CD4-positive, alpha-beta T cell treated with Interleukin-17A for 4 hours (primary cell): ENCODE measurements around the gene MRPL53.

Experiments
- DNase-seq: peaks from one replicate; pipeline ENCODE4 v3.0.0-alpha.2; 2020; ENCODE audit warnings: mixed read lengths

Gene MRPL53

DNA sequence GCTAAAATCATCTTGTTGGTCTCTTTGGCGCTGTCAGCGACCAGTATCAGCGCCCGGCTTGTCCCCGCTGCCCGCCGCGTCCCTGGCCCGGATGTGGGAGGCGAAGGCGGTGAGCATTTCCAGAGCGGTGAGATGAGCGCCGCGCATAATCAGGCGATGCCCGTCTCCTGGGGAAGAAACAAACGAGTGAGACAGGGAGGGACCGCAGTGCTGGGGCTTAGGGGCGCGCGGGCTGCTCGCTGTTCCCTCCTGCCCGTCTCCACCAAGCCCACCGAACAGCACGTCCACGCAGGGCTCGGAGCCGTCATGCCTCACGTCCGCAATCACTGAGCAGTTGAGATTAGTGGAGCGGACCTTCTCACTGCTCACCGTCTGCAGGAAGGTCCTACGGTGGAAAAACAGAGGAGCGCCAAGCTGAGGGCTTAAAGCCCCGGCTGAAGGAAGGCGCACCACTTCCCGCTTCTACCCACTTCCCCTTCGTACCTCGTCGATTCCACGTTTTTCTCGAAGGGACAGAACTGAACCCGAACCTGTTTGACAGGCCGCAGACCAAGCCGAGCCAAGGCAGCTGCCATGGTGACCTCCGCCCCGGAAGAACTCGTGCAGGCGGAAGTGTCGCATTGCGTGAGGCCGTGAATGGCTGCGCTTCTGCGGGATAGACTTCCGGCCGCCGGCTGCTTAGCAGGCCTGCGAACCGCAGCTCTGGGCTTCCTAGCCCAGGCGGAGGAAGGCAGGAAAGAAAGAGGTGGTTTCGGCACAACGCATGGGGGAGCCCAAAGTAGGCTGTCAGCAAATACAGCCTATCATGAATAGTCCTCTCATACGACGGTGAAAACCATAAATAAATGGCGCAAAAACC, at the start of gene MRPL53:
MRPL53 (minus strand) TSS at position 595 of the 859 bp plus-strand sequence; CDS start at position 575, 20 bp downstream.
- DNase-seq = peak; percentile 97

- DNase-seq = no peak
Observed at GRCh38 chr2:74516650-74517049, 44.2 kb upstream of the MRPL53 start.

DNA sequence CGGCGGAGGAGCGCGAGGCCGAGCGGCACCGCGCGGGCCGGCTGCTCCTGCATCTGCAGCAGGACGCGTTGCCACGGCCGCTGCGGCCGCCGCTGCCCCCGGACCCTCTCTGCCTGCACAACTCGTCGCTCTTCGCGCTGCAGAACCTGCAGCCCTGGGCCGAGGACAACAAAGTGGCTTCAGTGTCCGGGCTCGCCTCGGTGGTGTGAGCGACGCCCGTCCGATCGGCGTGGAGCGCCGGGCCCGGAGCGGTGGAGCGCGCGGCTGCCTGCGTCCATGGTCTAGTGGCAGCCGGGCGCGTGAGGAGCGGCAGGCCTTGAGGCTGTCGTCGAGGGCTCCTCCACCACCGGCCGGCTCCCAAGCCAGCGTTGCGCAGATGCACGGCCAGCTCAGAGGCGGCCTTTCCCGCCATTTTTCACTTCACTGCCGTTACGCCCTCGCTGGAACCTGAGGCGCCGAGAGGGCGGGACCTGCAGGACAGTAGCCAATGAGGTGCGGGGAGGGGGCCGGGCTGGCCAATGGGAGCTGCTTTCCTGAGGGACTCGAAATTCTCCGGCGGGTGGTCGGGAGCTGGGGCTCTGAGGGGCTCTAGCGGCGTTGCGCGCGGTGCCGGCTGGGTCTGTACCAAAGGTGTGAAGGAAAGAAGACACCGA, 43.6 kb upstream of the MRPL53 start:
- peak; percentile 83 for DNase-seq

GRCh38 chr2:74515271-74515980, 42.9 kb upstream of the MRPL53 start:
- DNase-seq = peak; percentile 27

- no peak for DNase-seq
Observed at GRCh38 chr2:74514368-74515270, 42.1 kb upstream of the MRPL53 start, which contains the start of gene TLX2. TSS of gene TLX2 (plus strand) at chr2:74514450. CDS start at chr2:74514807, 357 bp downstream.

GRCh38 chr2:74513605-74514367, 41.3 kb upstream of the MRPL53 start:
- peak; percentile 45 for DNase-seq

GRCh38 chr2:74512744-74513604, 40.5 kb upstream of the MRPL53 start:
- DNase-seq = no peak

DNA sequence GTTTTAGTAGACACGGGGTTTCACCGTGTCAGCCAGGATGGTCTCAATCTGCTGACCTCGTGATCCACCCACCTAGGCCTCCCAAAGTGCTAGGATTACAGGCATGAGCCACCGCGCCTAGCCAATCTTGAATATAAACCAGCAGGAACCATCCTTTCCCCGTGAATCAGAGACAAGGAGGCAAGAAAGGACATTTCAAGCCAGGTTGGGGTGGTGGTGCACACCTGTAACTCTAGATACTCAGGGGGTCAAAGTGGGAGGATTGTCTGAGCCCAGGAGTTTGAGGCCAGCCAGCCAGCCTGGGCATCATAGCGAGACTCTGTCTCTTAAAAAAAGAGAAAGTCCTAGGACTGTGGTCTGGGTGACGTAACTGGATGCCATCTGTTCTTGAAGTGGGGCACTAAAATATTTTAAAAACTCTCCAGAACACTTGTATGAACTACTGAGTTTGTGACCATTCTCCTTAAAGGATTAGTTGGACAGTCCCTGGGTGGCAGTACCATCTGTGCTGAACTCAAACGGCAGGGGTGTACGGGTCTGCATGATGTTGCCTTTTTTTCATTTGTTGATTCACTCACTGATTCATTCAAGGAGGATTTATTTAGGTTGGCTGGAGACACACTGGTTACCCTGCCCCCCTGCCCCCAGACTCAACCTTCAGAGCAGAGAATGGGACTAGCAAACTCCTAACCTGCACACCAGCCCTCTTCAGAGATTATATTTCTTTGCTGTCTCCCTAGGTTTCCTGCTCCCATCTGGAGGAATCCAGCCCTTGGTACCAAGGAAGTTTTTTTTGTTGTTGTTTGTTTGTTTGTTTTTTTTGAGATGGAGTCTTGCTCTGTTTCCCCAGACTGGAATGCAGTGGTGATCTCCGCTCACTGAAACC, 38.9 kb upstream of the MRPL53 start:
- DNase-seq = no peak

GRCh38 chr2:74510272-74510671, 37.8 kb upstream of the MRPL53 start:
- DNase-seq = no peak

GRCh38 chr2:74507926-74508520, 35.5 kb upstream of the MRPL53 start:
- DNase-seq = peak; percentile 32

DNA sequence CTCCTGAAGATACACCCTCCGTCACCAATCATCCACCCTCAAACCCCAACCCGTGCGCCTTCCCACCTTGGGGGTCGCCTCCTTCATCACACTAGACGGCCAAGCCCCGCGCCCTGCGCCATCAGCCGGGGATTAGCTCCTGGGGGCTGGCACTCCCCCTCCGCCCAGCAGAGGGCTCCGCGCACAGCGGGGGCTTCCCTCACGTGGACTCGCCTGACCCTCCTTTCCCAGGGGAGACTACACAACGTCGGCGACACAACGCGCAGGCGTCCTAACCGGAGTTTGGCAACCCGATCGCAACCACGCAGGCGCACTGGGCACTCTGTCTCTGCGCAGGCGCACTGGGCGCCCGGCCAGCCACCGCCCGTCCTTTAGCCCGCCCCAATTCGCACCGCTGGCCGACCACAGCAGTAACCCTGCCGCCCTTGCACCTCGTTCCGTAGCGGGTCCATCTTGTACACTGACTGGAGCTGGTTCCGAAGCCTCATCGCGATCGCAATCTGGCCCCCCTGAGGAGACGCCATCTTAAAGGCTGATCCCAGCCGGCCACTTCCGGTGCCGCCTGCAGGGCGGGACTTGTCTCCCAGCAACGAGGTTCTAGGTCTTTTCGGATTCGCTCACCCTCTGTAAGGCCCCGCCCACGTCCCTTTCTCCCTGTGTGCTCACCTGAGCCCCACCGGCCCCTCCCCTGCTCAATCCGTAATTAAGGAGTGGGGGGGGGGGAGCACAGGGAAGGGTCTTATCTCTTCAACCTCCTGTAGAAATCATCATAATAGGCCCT, 34.9 kb upstream of the MRPL53 start, which contains the start of gene PCGF1:
PCGF1 (minus strand) TSS at position 551 of the 781 bp plus-strand sequence; CDS start at position 524, 27 bp downstream.
- peak; percentile 100 for DNase-seq

- DNase-seq = no peak
Observed at GRCh38 chr2:74505448-74506246, 33.2 kb upstream of the MRPL53 start.

DNA sequence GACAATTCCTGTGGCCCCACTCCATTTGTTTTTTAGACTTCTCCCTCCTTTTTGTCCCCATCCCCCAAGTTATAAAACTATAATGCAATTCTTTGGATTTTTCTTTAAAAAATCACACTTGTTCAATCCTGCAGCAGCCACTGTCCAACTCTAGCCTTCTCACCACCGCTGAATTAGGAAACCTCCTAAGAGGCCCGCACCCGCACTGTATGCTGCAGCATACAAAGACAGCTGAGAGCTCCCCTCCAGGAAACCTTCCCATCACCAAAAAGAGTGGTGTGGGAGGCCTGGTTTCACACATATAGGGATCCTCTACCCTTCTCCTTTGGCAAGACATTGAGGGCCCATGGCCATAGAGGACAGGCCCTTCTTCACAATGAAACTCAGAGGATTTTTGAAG, 32.1 kb upstream of the MRPL53 start:
- no peak for DNase-seq

DNA sequence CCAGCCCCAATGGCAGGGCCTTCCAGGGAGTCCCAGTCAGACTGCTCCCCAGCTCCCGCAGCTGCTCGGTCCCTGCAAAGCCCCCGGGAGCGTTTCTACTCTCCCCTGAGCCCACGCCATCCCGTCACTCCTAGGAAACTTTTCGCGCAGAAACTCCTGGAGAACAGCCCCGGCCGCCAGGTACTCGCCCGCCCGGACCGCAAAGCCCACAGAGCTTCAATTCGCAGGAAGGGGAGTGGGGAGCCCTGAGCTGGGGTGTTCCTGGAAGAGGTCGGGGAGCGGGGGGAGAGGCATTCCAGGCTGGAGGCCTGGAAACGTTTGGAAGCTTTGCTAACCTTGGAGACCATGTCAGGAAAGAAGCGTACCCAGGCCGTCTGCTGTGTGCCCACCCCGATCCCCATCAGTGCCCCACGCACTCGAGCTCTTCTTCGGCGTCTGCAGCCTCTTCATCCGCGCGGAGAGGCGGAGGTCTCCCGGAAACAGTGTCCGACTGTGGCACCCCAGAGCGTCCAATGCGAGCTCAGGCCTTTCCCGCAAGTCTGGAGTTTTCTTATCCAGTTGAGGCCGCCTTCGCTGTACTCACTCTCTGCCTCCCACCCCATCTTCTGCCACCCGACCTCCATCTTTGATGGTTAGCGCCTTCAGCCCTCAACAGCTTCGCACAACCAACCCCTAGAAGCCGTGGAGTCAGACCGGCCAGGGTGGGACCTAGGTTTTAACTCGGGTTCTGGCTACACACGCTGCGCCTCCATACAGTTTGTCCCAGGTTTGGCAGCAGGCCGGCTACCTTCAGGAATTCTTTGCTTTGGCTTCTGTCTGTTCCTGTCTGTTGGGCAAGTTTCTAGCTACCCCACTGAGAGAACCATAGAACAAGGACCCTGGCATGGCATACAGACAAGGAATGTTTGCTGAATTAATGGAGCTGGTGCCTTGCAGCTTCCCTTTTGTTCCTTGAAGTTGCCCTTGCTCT, 31.3 kb upstream of the MRPL53 start:
- no peak for DNase-seq

- peak; percentile 60 for DNase-seq
Observed at GRCh38 chr2:74502720-74503505, 30.4 kb upstream of the MRPL53 start.
